CD14-positive monocyte (primary cell): ENCODE results near the gene LCE3B. TPM values are rescaled to one million over a fixed set of nuclear protein-coding genes. Genes with fewer than 3 reads are reported as not detected.
A peak's percentile ranks its signal among the peaks of the same experiment; 100 is the strongest.

ENCODE experiments used
- DNase-seq, 3 donors: peaks; one replicate each; pipeline ENCODE4 v3.0.0-alpha.2; 2011 to 2022
- H2AFZ ChIP-seq: 2 replicates; pipeline ENCODE4 v1.6.0; 2012; ENCODE audit warnings: mild to moderate bottlenecking, low read depth, low read length, inconsistent platforms; ENCODE audit not compliant: insufficient read depth, poor library complexity, severe bottlenecking
- H3K27ac ChIP-seq, 2 donors: 1 replicate in 1 of 2; 2 replicates in 1 of 2; pipeline ENCODE4 v1.5.1; 2012 to 2013; ENCODE audit warnings: low read length in 2 of 2, control low read depth in 1 of 2, inconsistent platforms in 1 of 2, low read depth in 1 of 2, mild to moderate bottlenecking in 1 of 2
- H3K27me3 ChIP-seq, 2 donors: one replicate each; pipeline versions ENCODE4 v1.6.0 to v1.6.1; 2011 to 2013; ENCODE audit warnings: low read length in 2 of 2; ENCODE audit not compliant: control insufficient read depth in 2 of 2, insufficient read depth in 2 of 2
- H3K36me3 ChIP-seq, 2 donors: replicated peaks in 1 of 2; 1 replicate in 1 of 2; 2 replicates in 1 of 2; pipeline versions ENCODE4 v1.5.1 to v1.6.1; 2012 to 2013; ENCODE audit warnings: low read length in 2 of 2, control low read depth in 1 of 2, inconsistent platforms in 1 of 2, mild to moderate bottlenecking in 1 of 2; ENCODE audit not compliant: insufficient read depth in 2 of 2, control insufficient read depth in 1 of 2
- H3K4me1 ChIP-seq, 2 donors: 1 replicate in 1 of 2; 2 replicates in 1 of 2; pipeline versions ENCODE4 v1.5.1 to v1.6.1; 2012 to 2013; ENCODE audit warnings: low read length in 2 of 2, control low read depth in 1 of 2, inconsistent platforms in 1 of 2, mild to moderate bottlenecking in 1 of 2, moderate library complexity in 1 of 2; ENCODE audit not compliant: insufficient read depth in 2 of 2, control insufficient read depth in 1 of 2
- H3K4me2 ChIP-seq: replicated peaks from 2 replicates; pipeline ENCODE3; 2012; ENCODE audit warnings: low read length, moderate library complexity, mild to moderate bottlenecking; ENCODE audit not compliant: poor library complexity, severe bottlenecking; ENCODE audit errors: extremely low read depth
- H3K4me3 ChIP-seq, 3 experiments: fragments of 200-600 bp in 1 of 3; sonication (generic) in 1 of 3; replicated peaks in 1 of 3; 1 replicate in 2 of 3; 2 replicates in 1 of 3; pipeline ENCODE4 v1.5.1; 2011 to 2013; ENCODE audit warnings: low read length in 3 of 3, mild to moderate bottlenecking in 3 of 3, control low read depth in 2 of 3, low read depth in 2 of 3, inconsistent platforms in 1 of 3, moderate library complexity in 1 of 3
- H3K79me2 ChIP-seq: 2 replicates; pipeline ENCODE4 v1.6.0; 2012; ENCODE audit warnings: mild to moderate bottlenecking, control low read depth, inconsistent platforms, low read length, moderate library complexity; ENCODE audit not compliant: insufficient read depth
- H3K9ac ChIP-seq: 2 replicates; pipeline ENCODE4 v1.6.0; 2017; ENCODE audit warnings: low read length, mild to moderate bottlenecking; ENCODE audit not compliant: insufficient read depth, poor library complexity, severe bottlenecking
- H3K9me3 ChIP-seq, 2 donors: replicated peaks in 1 of 2; 1 replicate in 1 of 2; 2 replicates in 1 of 2; pipeline versions ENCODE4 v1.5.1 to v1.6.1; 2012 to 2013; ENCODE audit warnings: low read length in 2 of 2, control low read depth in 1 of 2; ENCODE audit not compliant: control insufficient read depth in 1 of 2, insufficient read depth in 1 of 2
- H4K20me1 ChIP-seq: 2 replicates; pipeline ENCODE4 v1.6.0; 2012; ENCODE audit warnings: mild to moderate bottlenecking, low read length, control low read depth, moderate library complexity; ENCODE audit not compliant: insufficient read depth
- H3K27ac Mint-ChIP-seq, 7 donors: one replicate each; pipeline ENCODE4 v1.8.0; 2020; ENCODE audit warnings: mild to moderate bottlenecking in 7 of 7, mixed read lengths in 7 of 7, moderate library complexity in 6 of 7, inconsistent platforms in 2 of 7
- H3K27me3 Mint-ChIP-seq, 3 donors: one replicate each; pipeline ENCODE4 v1.8.0; 2021 to 2022; ENCODE audit warnings: low read depth in 3 of 3, mild to moderate bottlenecking in 3 of 3, mixed read lengths in 3 of 3, moderate library complexity in 3 of 3, inconsistent platforms in 1 of 3
- H3K36me3 Mint-ChIP-seq, 2 donors: one replicate each; pipeline ENCODE4 v1.8.0; 2020; ENCODE audit warnings: mixed read lengths in 2 of 2, inconsistent platforms in 1 of 2, mild to moderate bottlenecking in 1 of 2
- H3K4me1 Mint-ChIP-seq: one replicate; pipeline ENCODE4 v1.8.0; 2020; ENCODE audit warnings: mild to moderate bottlenecking, mixed read lengths
- H3K4me3 Mint-ChIP-seq, 2 donors: one replicate each; pipeline ENCODE4 v1.8.0; 2020; ENCODE audit warnings: mild to moderate bottlenecking in 2 of 2, mixed read lengths in 2 of 2, moderate library complexity in 1 of 2
- H3K9me3 Mint-ChIP-seq, 7 donors: one replicate each; pipeline ENCODE4 v1.8.0; 2020 to 2022; ENCODE audit warnings: mixed read lengths in 7 of 7, mild to moderate bottlenecking in 6 of 7, moderate library complexity in 6 of 7, inconsistent platforms in 2 of 7
- WGBS: methylation state at CpG from one replicate; pipeline ENCODE4 v1.1.5; 2013; ENCODE audit warnings: missing lambda C conversion rate; ENCODE audit not compliant: insufficient coverage; 5-methylcytosine and 5-hydroxymethylcytosine counted together
- intact Hi-C, 2 donors: fragments of 100-400 bp; cut with micrococcal nuclease; formaldehyde crosslinking; loops; one replicate each; pipeline versions ENCODE4 v1.15.0 to v1.15.1; 2023
- polyA plus RNA-seq, 3 donors: library from polyadenylated mRNA; depleted of rRNA in 1 of 3; unstranded in 2 of 3; stranded (reverse) in 1 of 3; fragments of 300-500 nt in 2 of 3; fragments of >200 nt in 1 of 3; fragmentation: Illumina TruSeq in 2 of 3; gene quantifications; 1 replicate in 2 of 3; 2 replicates in 1 of 3; pipeline ENCODE4 v1.2.3, GENCODE V29; 2012 to 2021
- TF ChIP-seq, protein P1 (sequence below): fragments of 200-600 bp; IDR thresholded peaks from one replicate; pipeline ENCODE4 v1.8.0; 2022; ENCODE audit warnings: antibody characterized with exemption, mild to moderate bottlenecking

Gene LCE3B
- polyA plus RNA-seq, 3 donors: not detected

DNA sequence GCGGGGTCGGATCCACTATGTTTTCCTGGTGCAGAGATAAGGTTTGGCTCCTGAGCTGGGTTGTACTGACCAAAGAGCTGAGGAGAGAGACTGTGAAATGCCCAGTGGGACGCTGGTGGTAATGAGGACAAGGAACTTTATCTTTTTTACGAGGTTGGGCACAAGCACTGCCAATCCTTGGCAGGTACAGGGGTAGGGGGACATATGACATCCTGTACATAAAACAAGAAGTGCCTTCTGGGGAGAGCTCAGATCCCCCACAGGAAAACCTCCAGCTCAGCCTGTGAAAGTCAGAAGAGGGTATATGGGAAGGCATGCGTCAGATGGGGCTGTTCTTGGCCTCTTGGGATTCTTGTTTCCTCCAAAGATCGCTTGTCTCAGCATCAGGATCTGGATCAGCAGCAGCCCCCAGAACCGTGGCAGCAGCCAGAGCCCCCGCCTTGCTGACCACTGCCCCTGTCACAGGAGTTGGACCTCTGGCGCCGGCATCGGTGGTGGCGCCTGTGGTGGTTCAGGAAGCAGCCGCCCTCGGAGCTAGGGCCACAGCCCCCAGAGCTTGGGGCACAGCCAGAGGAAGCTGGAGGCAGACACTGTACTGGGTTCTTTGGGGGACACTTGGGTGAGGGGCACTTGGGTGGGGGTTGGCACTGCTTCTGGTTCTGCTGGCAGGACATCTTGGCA, 47.9 kb upstream of the LCE3B start:
- no peak overlapping the region for H3K27ac ChIP-seq
- no peaks in the 10 kb centered on the region for H4K20me1 ChIP-seq
- no peaks in the 10 kb centered on the region for H3K36me3 Mint-ChIP-seq
- no peaks in the 10 kb centered on the region for H3K36me3 ChIP-seq
- H2AFZ ChIP-seq: no peak overlapping the region
- WGBS: 65% methylated on average over 3 of the region's 14 CpGs
- no peaks in the 10 kb centered on the region for H3K79me2 ChIP-seq
- TF ChIP-seq, protein P1, sequence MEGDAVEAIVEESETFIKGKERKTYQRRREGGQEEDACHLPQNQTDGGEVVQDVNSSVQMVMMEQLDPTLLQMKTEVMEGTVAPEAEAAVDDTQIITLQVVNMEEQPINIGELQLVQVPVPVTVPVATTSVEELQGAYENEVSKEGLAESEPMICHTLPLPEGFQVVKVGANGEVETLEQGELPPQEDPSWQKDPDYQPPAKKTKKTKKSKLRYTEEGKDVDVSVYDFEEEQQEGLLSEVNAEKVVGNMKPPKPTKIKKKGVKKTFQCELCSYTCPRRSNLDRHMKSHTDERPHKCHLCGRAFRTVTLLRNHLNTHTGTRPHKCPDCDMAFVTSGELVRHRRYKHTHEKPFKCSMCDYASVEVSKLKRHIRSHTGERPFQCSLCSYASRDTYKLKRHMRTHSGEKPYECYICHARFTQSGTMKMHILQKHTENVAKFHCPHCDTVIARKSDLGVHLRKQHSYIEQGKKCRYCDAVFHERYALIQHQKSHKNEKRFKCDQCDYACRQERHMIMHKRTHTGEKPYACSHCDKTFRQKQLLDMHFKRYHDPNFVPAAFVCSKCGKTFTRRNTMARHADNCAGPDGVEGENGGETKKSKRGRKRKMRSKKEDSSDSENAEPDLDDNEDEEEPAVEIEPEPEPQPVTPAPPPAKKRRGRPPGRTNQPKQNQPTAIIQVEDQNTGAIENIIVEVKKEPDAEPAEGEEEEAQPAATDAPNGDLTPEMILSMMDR: no peak
- H3K4me3 Mint-ChIP-seq: no peak overlapping the region
- H3K9me3 ChIP-seq: no peaks in the 10 kb centered on the region
- H3K9ac ChIP-seq: no peak overlapping the region
- DNase-seq: no peak
- no peaks in the 10 kb centered on the region for H3K4me1 ChIP-seq
- H3K9me3 Mint-ChIP-seq: peaks cover 5 to 14% (median 11%) of the 10 kb centered on the region in 7 donors
- no peak overlapping the region for H3K4me3 ChIP-seq
- intact Hi-C loops: no loop called here
- peak overlapping the region in 1 of 7 donors; percentile 19 for H3K27ac Mint-ChIP-seq
- no peak overlapping the region for H3K4me2 ChIP-seq
- no peaks in the 10 kb centered on the region for H3K4me1 Mint-ChIP-seq
- peaks cover 0 to 5% (median 2%) of the 10 kb centered on the region in 3 donors for H3K27me3 Mint-ChIP-seq
- no peaks in the 10 kb centered on the region for H3K27me3 ChIP-seq

DNA sequence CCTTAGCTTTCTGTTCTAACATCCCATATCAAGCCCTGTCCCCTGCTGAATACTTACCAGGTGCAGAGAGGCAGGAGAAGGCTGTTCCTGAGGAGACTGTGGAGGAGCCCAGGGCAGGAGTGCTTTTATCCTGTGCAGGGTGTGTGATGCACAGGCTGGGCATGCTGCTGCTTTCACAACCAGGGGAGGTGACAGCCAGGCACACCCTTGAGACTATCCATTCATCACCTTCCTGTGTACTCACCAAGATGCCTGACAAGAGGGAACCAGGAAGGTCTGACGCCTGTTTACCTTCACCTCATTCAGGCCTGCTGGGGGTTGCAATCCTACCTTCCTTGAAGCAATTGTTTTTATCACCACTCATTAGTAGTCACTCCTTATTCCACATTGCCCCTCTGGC, 46.9 kb upstream of the LCE3B start, which contains the start of gene LCE3E:
Gene LCE3E (minus strand): TSS at position 100 of the 400 bp plus-strand sequence. CDS start 572 bp downstream, outside the sequence.
- H3K4me1 ChIP-seq: no peaks in the 10 kb centered on the region
- Mint-ChIP-seq H3K4me1 (no peaks in the 10 kb centered on the region), H3K9me3 (peaks cover 6 to 14% (median 11%) of the 10 kb centered on the region in 7 donors), H3K27me3 (peaks cover under 1 to 3% (median 2%) of the 10 kb centered on the region in 3 donors), H3K36me3 (no peaks in the 10 kb centered on the region), H3K27ac (no peak within 1 kb of the TSS), H3K4me3 (no peak within 1 kb of the TSS)
- TF ChIP-seq, protein P1: no peak
- no peaks in the 10 kb centered on the region for H4K20me1 ChIP-seq
- H3K4me3 ChIP-seq: no peak within 1 kb of the TSS
- no peak within 1 kb of the TSS for H3K9ac ChIP-seq
- H3K27ac ChIP-seq: no peak within 1 kb of the TSS
- H3K4me2 ChIP-seq: no peak within 1 kb of the TSS
- H3K79me2 ChIP-seq: no peaks in the 10 kb centered on the region
- DNase-seq: no peak
- intact Hi-C loops: no loop called here
- H3K36me3 ChIP-seq: no peaks in the 10 kb centered on the region
- WGBS: 67% methylated on average over 1 of the region's 1 CpG
- peaks cover 0 to 1% of the 10 kb centered on the region in 2 donors for H3K9me3 ChIP-seq
- H3K27me3 ChIP-seq: no peaks in the 10 kb centered on the region
- H2AFZ ChIP-seq: no peak within 1 kb of the TSS
